Transverse colon (tissue), 3 donors: ENCODE measurements around the gene PLXNA2.

Experiments used
- CTCF ChIP-seq, 5 experiments: fragments of 200-600 bp in 3 of 5; fragments of 450-650 bp in 2 of 5; sonication (generic) in 3 of 5; IDR thresholded peaks; 1 replicate in 2 of 5; 2 replicates in 3 of 5; pipeline ENCODE4 v1.5.1; 2016 to 2017; ENCODE audit warnings: antibody characterized with exemption in 5 of 5, inconsistent platforms in 3 of 5, mild to moderate bottlenecking in 2 of 5, moderate library complexity in 1 of 5
- POLR2A ChIP-seq: fragments of 450-650 bp; IDR thresholded peaks from one replicate; pipeline ENCODE4 v1.6.1; 2016; ENCODE audit warnings: antibody characterized with exemption, mild to moderate bottlenecking, moderate library complexity

DNA sequence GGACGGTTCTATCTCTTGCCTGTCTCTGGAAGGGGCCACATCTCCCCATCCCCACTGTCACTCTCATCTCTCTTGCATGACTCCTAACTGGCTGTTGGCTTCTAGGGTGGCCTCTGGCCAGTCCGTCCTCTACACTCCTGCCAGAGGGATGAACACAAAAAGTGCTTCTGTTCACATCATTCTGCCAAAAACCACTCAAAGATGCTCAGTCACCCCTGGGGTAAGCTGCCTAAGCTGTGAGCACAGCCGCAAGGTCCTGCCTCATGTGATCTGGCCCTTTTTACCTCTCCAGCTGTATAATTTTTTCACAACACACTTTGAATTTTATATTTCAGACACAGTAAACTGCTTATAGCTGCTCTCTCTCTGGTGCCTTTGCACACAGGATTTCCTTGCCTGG, 235.7 kb downstream of the PLXNA2 start:
- no peak for TF ChIP-seq CTCF (IDR thresholded peaks at IDR 0.05)
- no peak for TF ChIP-seq POLR2A
